SU-DHL-6 (cell line): ENCODE data around the gene MKRN2.

ENCODE experiments used
- EZH2phosphoT487 ChIP-seq: fragments of 200-600 bp; sonication (generic), shearing (Covaris generic); conservative IDR thresholded peaks from 2 replicates; pipeline ENCODE4 v1.6.1; 2018; ENCODE audit warnings: mild to moderate bottlenecking, antibody characterized with exemption, low read length, moderate library complexity, mixed read lengths
- TF ChIP-seq, protein P1 (sequence below): fragments of 200-600 bp; sonication (generic); IDR thresholded peaks from one replicate; pipeline ENCODE4 v1.5.1; 2017; ENCODE audit warnings: antibody characterized with exemption, mild to moderate bottlenecking, low read length, moderate library complexity; ENCODE audit not compliant: insufficient read depth, poor library complexity, severe bottlenecking

DNA sequence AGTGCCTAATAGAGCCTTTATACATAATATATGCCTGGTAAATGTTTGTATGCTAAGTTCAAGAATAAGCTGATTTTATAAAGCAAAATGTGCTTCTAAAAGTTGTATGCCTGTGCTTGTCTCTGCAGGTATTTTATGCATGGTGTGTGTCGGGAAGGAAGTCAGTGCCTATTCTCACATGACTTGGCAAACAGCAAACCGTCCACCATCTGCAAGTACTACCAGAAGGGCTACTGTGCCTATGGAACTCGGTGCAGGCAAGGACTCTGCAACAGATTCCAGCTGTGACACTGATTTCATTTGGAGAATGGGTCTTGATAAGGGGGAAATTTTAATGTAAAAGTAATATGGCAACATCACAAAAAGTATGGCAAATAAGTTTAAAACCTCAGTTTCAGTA, 11.9 kb downstream of the MKRN2 start:
- TF ChIP-seq, protein P1, sequence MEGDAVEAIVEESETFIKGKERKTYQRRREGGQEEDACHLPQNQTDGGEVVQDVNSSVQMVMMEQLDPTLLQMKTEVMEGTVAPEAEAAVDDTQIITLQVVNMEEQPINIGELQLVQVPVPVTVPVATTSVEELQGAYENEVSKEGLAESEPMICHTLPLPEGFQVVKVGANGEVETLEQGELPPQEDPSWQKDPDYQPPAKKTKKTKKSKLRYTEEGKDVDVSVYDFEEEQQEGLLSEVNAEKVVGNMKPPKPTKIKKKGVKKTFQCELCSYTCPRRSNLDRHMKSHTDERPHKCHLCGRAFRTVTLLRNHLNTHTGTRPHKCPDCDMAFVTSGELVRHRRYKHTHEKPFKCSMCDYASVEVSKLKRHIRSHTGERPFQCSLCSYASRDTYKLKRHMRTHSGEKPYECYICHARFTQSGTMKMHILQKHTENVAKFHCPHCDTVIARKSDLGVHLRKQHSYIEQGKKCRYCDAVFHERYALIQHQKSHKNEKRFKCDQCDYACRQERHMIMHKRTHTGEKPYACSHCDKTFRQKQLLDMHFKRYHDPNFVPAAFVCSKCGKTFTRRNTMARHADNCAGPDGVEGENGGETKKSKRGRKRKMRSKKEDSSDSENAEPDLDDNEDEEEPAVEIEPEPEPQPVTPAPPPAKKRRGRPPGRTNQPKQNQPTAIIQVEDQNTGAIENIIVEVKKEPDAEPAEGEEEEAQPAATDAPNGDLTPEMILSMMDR: no peak
- no peak for TF ChIP-seq EZH2phosphoT487
